ENCODE results near the gene CCDC81.

DNA sequence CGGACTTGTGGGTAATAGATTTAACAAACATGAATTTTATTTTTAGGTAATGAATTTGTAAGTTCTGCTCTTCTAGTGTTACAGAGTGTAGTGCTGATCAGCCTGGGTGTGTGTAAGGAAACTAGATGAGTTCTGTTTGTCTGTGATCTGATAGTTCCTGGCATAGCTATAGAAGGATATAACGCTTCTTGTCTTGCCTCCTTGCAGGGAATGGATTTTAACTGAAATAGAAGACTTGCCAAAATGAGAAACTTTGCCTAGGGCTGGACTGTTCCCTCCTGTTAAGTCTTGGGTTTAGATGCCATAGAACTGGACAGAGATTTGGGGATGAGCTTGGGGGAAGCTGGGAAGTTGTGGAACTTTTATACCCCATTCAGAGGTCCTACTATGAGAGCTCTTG lies 11.6 kb downstream of the CCDC81 start:
- TF ChIP-seq NFRKB (IDR thresholded peaks at IDR 0.05): no peak
- TF ChIP-seq SP1 (IDR thresholded peaks at IDR 0.05): no peak
- TF ChIP-seq HDGF (IDR thresholded peaks at IDR 0.05; ENCODE audit: borderline replicate concordance): no peak
- no peak for TF ChIP-seq SUZ12 (IDR thresholded peaks at IDR 0.05)
- TF ChIP-seq ARNT (IDR thresholded peaks at IDR 0.05): no peak
- no peak for TF ChIP-seq FOXK2 (IDR thresholded peaks at IDR 0.05)
- TF ChIP-seq TARDBP (IDR thresholded peaks at IDR 0.05): no peak
- TF ChIP-seq CTBP1 (IDR thresholded peaks at IDR 0.05; ENCODE audit: borderline replicate concordance): no peak
- no peak for TF ChIP-seq ELF4 (IDR thresholded peaks at IDR 0.05)
- TF ChIP-seq, protein P1, sequence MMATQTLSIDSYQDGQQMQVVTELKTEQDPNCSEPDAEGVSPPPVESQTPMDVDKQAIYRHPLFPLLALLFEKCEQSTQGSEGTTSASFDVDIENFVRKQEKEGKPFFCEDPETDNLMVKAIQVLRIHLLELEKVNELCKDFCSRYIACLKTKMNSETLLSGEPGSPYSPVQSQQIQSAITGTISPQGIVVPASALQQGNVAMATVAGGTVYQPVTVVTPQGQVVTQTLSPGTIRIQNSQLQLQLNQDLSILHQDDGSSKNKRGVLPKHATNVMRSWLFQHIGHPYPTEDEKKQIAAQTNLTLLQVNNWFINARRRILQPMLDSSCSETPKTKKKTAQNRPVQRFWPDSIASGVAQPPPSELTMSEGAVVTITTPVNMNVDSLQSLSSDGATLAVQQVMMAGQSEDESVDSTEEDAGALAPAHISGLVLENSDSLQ (IDR thresholded peaks at IDR 0.05): no peak
- TF ChIP-seq ZNF384 (IDR thresholded peaks at IDR 0.05): no peak
- no peak for TF ChIP-seq BHLHE40 (IDR thresholded peaks at IDR 0.05; ENCODE audit: borderline replicate concordance)
- no peak for TF ChIP-seq FOXM1 (IDR thresholded peaks at IDR 0.05; ENCODE audit: borderline replicate concordance)
